K562 (cell line): ENCODE data around the gene LAMB2. TPM values are rescaled to one million over a fixed set of nuclear protein-coding genes. Genes with fewer than 3 reads are reported as not detected.

Experiments used
- ATAC-seq: fragments of 200-7000 bp; cut with Tn5 transposase; 3 replicates; pipeline ENCODE4 v1.9.1; 2020; ENCODE audit warnings: moderate library complexity
- BruUV-seq: library from RNA; stranded (reverse); fragments of 400-500 nt; replicated peaks from 2 replicates; lab custom pipeline; 2021; lab: Mats Ljungman, UMichigan
- CTCF ChIA-PET: fragments of 300-600 bp; formaldehyde crosslinking; extraction: SDS; loops from one replicate; lab custom pipeline; 2021; ENCODE audit warnings: low intra/inter-chr PET ratio; lab: Yijun Ruan, JAX
- POLR2A ChIA-PET: fragments of 300-600, 350-650 bp; sonication (Branson Sonifier 250); formaldehyde crosslinking; extraction: SDS; loops from one replicate; lab custom pipeline; 2021; ENCODE audit warnings: antibody characterized with exemption, inconsistent platforms; lab: Yijun Ruan, JAX
- DNase-seq, 4 experiments: peaks; one replicate each; pipeline versions ENCODE4 v3.0.0 to v3.0.0-alpha.2; 2011 to 2018; ENCODE audit warnings: low spot score in 3 of 4, mixed read lengths in 3 of 4; ENCODE audit errors: extremely low read depth in 1 of 4
- FAIRE-seq: peaks from 2 replicates; lab custom pipeline; 2011; peaks lifted over from hg19 to GRCh38; lab: Jason Lieb, UNC
- H2AFZ ChIP-seq: 2 replicates; pipeline ENCODE4 v1.6.0; 2011; ENCODE audit warnings: low read depth, low read length, control low read depth, inconsistent platforms
- H3K27ac ChIP-seq: fragments of 200-600 bp; 3 replicates; pipeline ENCODE4 v1.8.0; 2011; ENCODE audit warnings: low read depth, mild to moderate bottlenecking, control low read depth, inconsistent platforms, low read length, moderate library complexity, mixed read lengths; ENCODE audit errors: extremely low read depth
- H3K27me3 ChIP-seq, 2 experiments: fragments of 300-600 bp in 1 of 2; 2 replicates in 1 of 2; 3 replicates in 1 of 2; pipeline versions ENCODE4 v1.6.0 to v1.8.0; 2011; ENCODE audit warnings: inconsistent platforms in 2 of 2, low read length in 2 of 2, mild to moderate bottlenecking in 1 of 2, mixed read lengths in 1 of 2, moderate library complexity in 1 of 2; ENCODE audit not compliant: control insufficient read depth in 2 of 2, insufficient read depth in 2 of 2
- H3K36me3 ChIP-seq: fragments of 300-600 bp; 3 replicates; pipeline ENCODE4 v1.8.0; 2011; ENCODE audit warnings: mild to moderate bottlenecking, low read length, inconsistent platforms; ENCODE audit not compliant: control insufficient read depth, insufficient read depth
- H3K4me1 ChIP-seq, 2 experiments: fragments of 200-600 bp in 1 of 2; replicated peaks in 1 of 2; 2 replicates in 1 of 2; 3 replicates in 1 of 2; pipeline versions ENCODE4 v1.5.1 to v1.8.0; 2011; ENCODE audit warnings: inconsistent platforms in 2 of 2, low read length in 2 of 2, mild to moderate bottlenecking in 1 of 2, mixed read lengths in 1 of 2, moderate library complexity in 1 of 2; ENCODE audit not compliant: control insufficient read depth in 2 of 2, insufficient read depth in 2 of 2
- H3K4me2 ChIP-seq: 2 replicates; pipeline ENCODE4 v1.6.1; 2011; ENCODE audit warnings: low read length, control low read depth, inconsistent platforms, mixed read lengths; ENCODE audit not compliant: insufficient read depth
- H3K4me3 ChIP-seq: fragments of 200-600 bp; sonication (generic), shearing (Covaris generic); 2 replicates; pipeline ENCODE4 v1.5.1; 2016; ENCODE audit warnings: control low read depth, inconsistent platforms
- H3K79me2 ChIP-seq: fragments of 200-600 bp; 3 replicates; pipeline ENCODE4 v1.8.0; 2011; ENCODE audit warnings: low read length, inconsistent platforms; ENCODE audit not compliant: control insufficient read depth, insufficient read depth
- H3K9ac ChIP-seq, 2 experiments: 2 replicates each; pipeline versions ENCODE4 v1.6.0 to v1.6.1; 2011; ENCODE audit warnings: low read depth in 2 of 2, low read length in 2 of 2, control low read depth in 1 of 2, inconsistent platforms in 1 of 2, mild to moderate bottlenecking in 1 of 2, mixed read lengths in 1 of 2; ENCODE audit not compliant: insufficient read depth in 1 of 2
- H3K9me1 ChIP-seq: one replicate; pipeline ENCODE4 v1.6.0; 2011; ENCODE audit warnings: inconsistent platforms, mild to moderate bottlenecking, low read length, moderate library complexity; ENCODE audit not compliant: control insufficient read depth, insufficient read depth
- H3K9me3 ChIP-seq: replicated peaks from 2 replicates; pipeline ENCODE4 v1.5.1; 2011; ENCODE audit warnings: low read depth, low read length, inconsistent platforms; ENCODE audit not compliant: control insufficient read depth, insufficient read depth
- H4K20me1 ChIP-seq: replicated peaks from 2 replicates; pipeline ENCODE4 v1.6.1; 2011; ENCODE audit warnings: low read length, inconsistent platforms, mixed read lengths; ENCODE audit not compliant: control insufficient read depth, insufficient read depth
- MAFK ChIP-seq: IDR thresholded peaks from 2 replicates; pipeline ENCODE4 v1.6.1; 2011; ENCODE audit warnings: low read length, improper control_type of control experiment
- NR2C1 ChIP-seq, 2 experiments: fragments of 450-650 bp; IDR thresholded peaks; 2 replicates each; pipeline ENCODE4 v1.6.1; 2017; ENCODE audit warnings: mild to moderate bottlenecking in 2 of 2, antibody characterized with exemption in 1 of 2, inconsistent platforms in 1 of 2, missing compliant biosample characterization in 1 of 2, missing genetic modification characterization in 1 of 2
- NR2C2 ChIP-seq, 2 experiments: fragments of 200-800 bp in 1 of 2; sonication (Bioruptor generic) in 1 of 2; sonication (generic) in 1 of 2; formaldehyde crosslinking in 1 of 2; IDR thresholded peaks; 2 replicates each; pipeline versions ENCODE4 v1.6.1 to v1.8.0; 2016 to 2022; ENCODE audit warnings: mild to moderate bottlenecking in 1 of 2, missing compliant biosample characterization in 1 of 2, missing genetic modification characterization in 1 of 2, missing genetic modification reagents in 1 of 2
- PBX2 ChIP-seq, 2 experiments: IDR thresholded peaks in 1 of 2; conservative IDR thresholded peaks in 1 of 2; 2 replicates each; pipeline ENCODE4 v1.6.1; 2016; ENCODE audit warnings: low read depth in 2 of 2, mild to moderate bottlenecking in 1 of 2, missing compliant biosample characterization in 1 of 2, missing genetic modification characterization in 1 of 2, moderate library complexity in 1 of 2
- RUNX1 ChIP-seq: sonication (generic); IDR thresholded peaks from 2 replicates; pipeline ENCODE4 v1.6.1; 2016; ENCODE audit warnings: antibody characterized with exemption, low read depth
- ZNF551 ChIP-seq: fragments of 250-450 bp; sonication (Bioruptor Pico); IDR thresholded peaks from 2 replicates; pipeline ENCODE4 v1.5.0; 2021; ENCODE audit warnings: mild to moderate bottlenecking, moderate library complexity
- ZNF696 ChIP-seq: fragments of 250-450 bp; sonication (Bioruptor Pico); conservative IDR thresholded peaks from 2 replicates; pipeline ENCODE4 v1.4.0; 2020; ENCODE audit warnings: mild to moderate bottlenecking, moderate library complexity
- WGBS: fragments of 100-300 bp; shearing (Covaris generic); methylation state at CpG from one replicate; pipeline ENCODE4 v1.1.6; 2016; ENCODE audit warnings: low coverage, mixed read lengths; ENCODE audit not compliant: insufficient coverage; ENCODE audit errors: missing lambda C conversion rate; 5-methylcytosine and 5-hydroxymethylcytosine counted together
- in situ Hi-C: fragments of 300-500 bp; cut with MboI; formaldehyde crosslinking; loops from 4 replicates; pipeline ENCODE4 v1.15.0; 2018; ENCODE audit warnings: inconsistent platforms, mixed read lengths
- intact Hi-C: fragments of 100-400 bp; cut with micrococcal nuclease; formaldehyde crosslinking; loops from 2 replicates; pipeline ENCODE4 v1.14.2; 2022
- polyA plus RNA-seq, 8 experiments: library from polyadenylated mRNA; depleted of rRNA in 4 of 8; stranded (reverse) in 5 of 8; unstranded in 3 of 8; fragments of >200 nt; fragmentation: Nextera tagmentation in 2 of 8; fragmentation: Illumina TruSeq in 1 of 8; extraction: Ambion mirVana in 2 of 8; extraction: Trizol in 1 of 8; gene quantifications; 2 replicates each; pipeline versions ENCODE4 v1.2.1 to v1.2.3, GENCODE V29; 2011 to 2014; ENCODE audit warnings: inconsistent platforms in 1 of 8, missing spikeins in 1 of 8
- total RNA-seq, 7 experiments: library from RNA; depleted of rRNA in 6 of 7; stranded (reverse); fragments of >200 nt in 6 of 7; fragmentation: Illumina TruSeq in 2 of 7; extraction: Trizol in 2 of 7; gene quantifications; 2 replicates each; pipeline versions ENCODE4 v1.2.1 to v1.2.3, GENCODE V29; 2011 to 2021; ENCODE audit warnings: low replicate concordance in 1 of 7
- TF ChIP-seq, protein P1 (sequence below): fragments of 450-650 bp; formaldehyde crosslinking; IDR thresholded peaks from 2 replicates; pipeline ENCODE4 v1.4.0; 2020; ENCODE audit warnings: mild to moderate bottlenecking, moderate library complexity

The LAMB2 gene
- total and polyA plus RNA-seq, 9 of the 15 experiments (the other 6 are each of a cell fraction or from before 2014, with no cell fraction given): 1.4 to 26.0 (median 16.2) TPM

DNA sequence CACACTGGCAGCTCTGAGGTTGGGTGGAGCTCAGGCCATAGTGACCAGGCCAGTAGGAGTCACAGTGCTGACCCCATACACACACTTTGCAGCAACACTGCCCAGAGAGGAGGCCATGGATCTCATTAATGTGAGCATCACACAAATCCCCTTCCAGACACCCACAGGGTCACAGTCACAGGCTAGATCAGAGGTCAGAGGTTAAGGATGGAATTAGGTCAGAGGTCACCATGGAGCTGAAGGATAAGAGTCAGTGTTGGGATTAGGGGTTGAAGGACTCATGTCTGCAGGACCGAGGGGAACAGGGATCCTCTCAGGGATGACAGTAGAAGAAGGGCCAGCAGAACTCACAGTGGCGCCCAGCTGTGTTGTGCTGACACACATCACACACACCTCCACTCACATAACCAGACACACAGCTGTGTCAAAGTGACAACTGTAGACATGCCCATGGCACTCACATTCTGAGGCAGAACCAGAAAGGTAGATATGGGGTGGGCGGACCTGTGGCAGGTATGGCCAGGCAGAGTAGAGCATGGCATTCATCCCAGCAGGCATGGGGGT is 20.6 kb upstream of the LAMB2 start:
- POLR2A ChIA-PET: interaction anchor here (0.6 to 0.9 kb wide), 2 partner anchors 11 to 23 kb away, joined by 3 read pairs; no protein-coding TSS in a partner anchor
- DNase-seq: no peak
- WGBS: 34% methylated on average over 3 of the region's 3 CpGs
- H2AFZ ChIP-seq: no peak overlapping the region
- in situ Hi-C loops (loop anchor here (25.0 kb wide), 1 partner anchor 284 kb away; the partner anchor contains the start of gene NICN1), intact Hi-C loops (no loop called here)
- H3K79me2 ChIP-seq: no peaks in the 10 kb centered on the region
- H3K9ac ChIP-seq: no peak overlapping the region
- H3K4me2 ChIP-seq: no peak overlapping the region
- no peak overlapping the region for H3K4me3 ChIP-seq
- H3K9me1 ChIP-seq: no peaks in the 10 kb centered on the region
- TF ChIP-seq RUNX1 (no peak), NR2C2 (CRISPR knock-in tag; IDR thresholded peaks at IDR 0.05) (peak; percentile 56; the same call in 1 of the 2 replicates), NR2C2 (tag; IDR thresholded peaks at IDR 0.05) (peak; percentile 42; the same call in 1 of the 2 replicates), NR2C1 (IDR thresholded peaks at IDR 0.05) (peak; percentile 79), NR2C1 (tag; IDR thresholded peaks at IDR 0.05) (peak; percentile 80)
- TF ChIP-seq, all 486 proteins: peak for 2
- FAIRE-seq (no peak), ATAC-seq (no peak; the same call in 2 of the 3 replicates)
- Histone ChIP-seq H3K36me3 (no peaks in the 10 kb centered on the region), H3K9me3 (no peaks in the 10 kb centered on the region), H3K27me3 (no peaks in the 10 kb centered on the region), H3K27ac (no peak overlapping the region), H4K20me1 (no peaks in the 10 kb centered on the region), H3K4me1 (no peaks in the 10 kb centered on the region; a peak in 1 of 5 replicates)
- CTCF ChIA-PET: no interaction called here
- BruUV-seq: no TSS peak

DNA sequence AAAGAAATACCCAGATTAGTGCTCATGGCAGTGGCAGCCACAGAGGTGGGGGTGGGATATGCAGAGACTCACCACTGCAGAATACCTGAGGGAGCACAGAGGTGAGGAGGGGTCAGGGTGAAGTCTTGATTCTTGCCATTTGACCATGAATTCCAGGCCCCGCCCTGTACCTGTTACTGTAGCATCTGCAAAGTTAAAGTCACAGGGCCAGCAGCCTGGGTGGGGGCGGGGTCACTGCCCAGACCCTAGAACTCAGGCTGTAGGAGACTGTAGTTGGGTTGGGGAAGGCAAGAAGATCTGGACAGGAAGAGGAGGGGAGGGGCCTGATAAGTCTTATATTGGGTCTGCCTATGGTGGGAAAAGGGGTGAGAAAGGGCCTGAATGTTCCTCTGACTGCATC is 18.8 kb upstream of the LAMB2 start:
- WGBS: 57% methylated on average over 1 of the region's 2 CpGs
- FAIRE-seq: no peak
- Histone ChIP-seq H3K9me3 (no peaks in the 10 kb centered on the region), H3K4me1 (no peaks in the 10 kb centered on the region; a peak in 1 of 5 replicates), H3K36me3 (no peaks in the 10 kb centered on the region), H3K4me3 (no peak overlapping the region), H4K20me1 (no peaks in the 10 kb centered on the region), H3K79me2 (no peaks in the 10 kb centered on the region), H2AFZ (no peak overlapping the region), H3K27ac (no peak overlapping the region), H3K9me1 (no peaks in the 10 kb centered on the region), H3K4me2 (no peak overlapping the region), H3K27me3 (no peaks in the 10 kb centered on the region), H3K9ac (no peak overlapping the region)
- ChIA-PET POLR2A (no interaction called here), CTCF (no interaction called here)
- no peak for TF ChIP-seq PBX2 (CRISPR knock-in tag; IDR thresholded peaks at IDR 0.05; ENCODE audit: low read depth)
- no peak for TF ChIP-seq PBX2 (tag; conservative IDR thresholded peaks at IDR 0.05; ENCODE audit: low read depth)
- TF ChIP-seq, protein P1, sequence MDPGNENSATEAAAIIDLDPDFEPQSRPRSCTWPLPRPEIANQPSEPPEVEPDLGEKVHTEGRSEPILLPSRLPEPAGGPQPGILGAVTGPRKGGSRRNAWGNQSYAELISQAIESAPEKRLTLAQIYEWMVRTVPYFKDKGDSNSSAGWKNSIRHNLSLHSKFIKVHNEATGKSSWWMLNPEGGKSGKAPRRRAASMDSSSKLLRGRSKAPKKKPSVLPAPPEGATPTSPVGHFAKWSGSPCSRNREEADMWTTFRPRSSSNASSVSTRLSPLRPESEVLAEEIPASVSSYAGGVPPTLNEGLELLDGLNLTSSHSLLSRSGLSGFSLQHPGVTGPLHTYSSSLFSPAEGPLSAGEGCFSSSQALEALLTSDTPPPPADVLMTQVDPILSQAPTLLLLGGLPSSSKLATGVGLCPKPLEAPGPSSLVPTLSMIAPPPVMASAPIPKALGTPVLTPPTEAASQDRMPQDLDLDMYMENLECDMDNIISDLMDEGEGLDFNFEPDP: no peak
- TF ChIP-seq ZNF551: no peak
- TF ChIP-seq MAFK: no peak
- TF ChIP-seq ZNF696: no peak
- no TSS peak for BruUV-seq
- intact Hi-C loops (no loop called here), in situ Hi-C loops (loop anchor here (25.0 kb wide), 1 partner anchor 286 kb away; the partner anchor contains the start of gene NICN1)
- DNase-seq: no peak
- ATAC-seq: no peak
